ACC112 (cell line): Measurements from ENCODE around the gene PLCXD3.
A peak's percentile ranks its signal among the peaks of the same experiment; 100 is the strongest.
"Not testable (repeated sequence)": the region's sequence is repeated elsewhere in the genome, so short reads cannot be mapped to it uniquely, and the experiment has no call there.

Source experiments
- H2AFZ ChIP-seq: fragments of 200-600 bp; sonication (generic); one replicate; pipeline ENCODE4 v1.6.0; 2017; ENCODE audit warnings: antibody characterized with exemption, low read length; ENCODE audit not compliant: unreplicated experiment
- H3K27ac ChIP-seq: fragments of 200-600 bp; sonication (generic); 2 replicates; pipeline ENCODE4 v1.5.1; 2014; ENCODE audit warnings: low read depth, mild to moderate bottlenecking, antibody characterized with exemption, low read length, moderate library complexity
- H3K27me3 ChIP-seq: fragments of 200-600 bp; sonication (generic); 2 replicates; pipeline ENCODE4 v1.6.1; 2014; ENCODE audit warnings: mild to moderate bottlenecking, antibody characterized with exemption, low read length, moderate library complexity, mixed read lengths; ENCODE audit not compliant: insufficient read depth
- H3K36me3 ChIP-seq: fragments of 200-600 bp; sonication (generic); 2 replicates; pipeline ENCODE4 v1.6.1; 2016; ENCODE audit warnings: mild to moderate bottlenecking, antibody characterized with exemption, low read length, moderate library complexity, mixed read lengths; ENCODE audit not compliant: insufficient read depth
- H3K4me1 ChIP-seq: fragments of 200-600 bp; sonication (generic); one replicate; pipeline ENCODE4 v1.6.1; 2016; ENCODE audit warnings: low read length, mixed read lengths; ENCODE audit not compliant: insufficient read depth, unreplicated experiment, control insufficient read depth
- H3K4me3 ChIP-seq: fragments of 200-600 bp; sonication (generic); 2 replicates; pipeline ENCODE4 v1.5.1; 2014; ENCODE audit warnings: mild to moderate bottlenecking, low read depth, low read length
- H3K79me2 ChIP-seq: fragments of 200-600 bp; sonication (generic); one replicate; pipeline ENCODE4 v1.6.0; 2016; ENCODE audit warnings: low read length; ENCODE audit not compliant: control insufficient read depth, unreplicated experiment, insufficient read depth

PLCXD3 gene

DNA sequence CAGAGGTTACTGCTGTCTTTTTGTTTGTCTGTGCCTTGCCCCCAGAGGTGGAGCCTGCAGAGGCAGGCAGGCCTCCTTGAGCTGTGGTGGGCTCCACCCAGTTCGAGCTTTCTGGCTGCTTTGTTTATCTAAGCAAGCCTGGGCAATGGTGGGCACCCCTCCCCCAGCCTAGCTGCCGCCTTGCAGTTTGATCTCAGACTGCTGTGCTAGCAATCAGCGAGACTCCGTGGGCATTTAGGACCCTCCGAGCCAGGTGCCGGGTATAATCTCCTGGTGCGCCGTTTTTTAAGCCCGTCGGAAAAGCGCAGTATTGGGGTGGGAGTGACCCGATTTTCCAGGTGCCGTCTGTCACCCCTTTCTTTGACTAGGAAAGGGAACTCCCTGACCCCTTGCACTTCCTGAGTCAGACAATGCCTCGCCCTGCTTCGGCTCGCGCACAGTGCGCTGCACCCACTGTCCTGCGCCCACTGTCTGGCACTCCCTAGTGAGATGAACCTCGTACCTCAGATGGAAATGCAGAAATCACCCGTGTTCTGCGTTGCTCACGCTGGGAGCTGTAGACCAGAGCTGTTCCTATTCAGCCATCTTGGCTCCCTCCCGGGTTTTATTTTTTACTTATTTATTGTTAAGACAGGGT lies 16.8 kb downstream of the PLCXD3 start:
- H3K36me3 ChIP-seq, H3K79me2 ChIP-seq, H3K27ac ChIP-seq, H3K4me3 ChIP-seq, H3K4me1 ChIP-seq, H3K27me3 ChIP-seq, H2AFZ ChIP-seq: not testable (repeated sequence)

DNA sequence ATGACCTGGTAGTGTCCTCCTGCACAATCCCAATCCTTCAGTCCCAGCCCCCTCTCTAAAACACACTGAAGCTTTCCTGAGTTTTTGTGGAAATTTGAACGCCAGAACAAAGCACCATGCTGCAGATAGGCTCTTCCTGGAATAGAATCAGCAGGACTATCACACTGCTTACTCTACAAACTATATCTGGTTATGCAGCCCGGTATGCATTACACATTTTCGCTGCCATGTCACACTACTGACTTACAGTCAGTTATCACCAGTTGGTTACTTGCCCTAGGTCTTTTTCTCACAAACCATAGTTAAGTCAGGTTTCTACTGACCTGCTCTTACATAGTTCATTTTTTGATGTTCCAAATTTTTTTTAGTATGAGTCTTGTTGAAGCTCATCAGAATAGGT lies 24.9 kb downstream of the PLCXD3 start:
- H2AFZ ChIP-seq = no peak overlapping the region
- no peaks in the 10 kb centered on the region for H3K27me3 ChIP-seq
- no peaks in the 10 kb centered on the region for H3K79me2 ChIP-seq
- H3K36me3 ChIP-seq = no peaks in the 10 kb centered on the region
- H3K27ac ChIP-seq = no peak overlapping the region
- H3K4me1 ChIP-seq = no peaks in the 10 kb centered on the region
- no peak overlapping the region for H3K4me3 ChIP-seq

DNA sequence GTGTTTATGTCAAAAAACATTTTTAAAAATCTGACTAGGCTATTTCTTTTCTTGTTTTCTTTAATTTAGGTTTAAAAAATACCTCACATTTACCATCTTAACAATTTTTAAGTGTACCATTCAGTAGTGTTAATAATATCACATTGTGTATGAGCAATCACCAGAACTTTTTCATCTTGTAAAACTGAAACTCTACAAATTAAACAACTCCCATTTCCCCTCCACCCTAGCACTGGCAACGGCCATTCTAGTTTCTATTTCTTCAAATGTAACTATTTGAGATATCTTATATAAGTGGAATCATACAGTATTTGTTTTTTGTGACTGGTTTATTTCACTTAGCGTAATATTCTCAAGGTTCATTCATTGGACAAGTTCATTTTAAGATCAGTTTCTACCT lies 27.7 kb downstream of the PLCXD3 start:
- H3K79me2 ChIP-seq = no peaks in the 10 kb centered on the region
- no peaks in the 10 kb centered on the region for H3K36me3 ChIP-seq
- peak overlapping the region; percentile 28 for H2AFZ ChIP-seq
- H3K4me3 ChIP-seq = no peak overlapping the region
- H3K27me3 ChIP-seq = no peaks in the 10 kb centered on the region
- H3K4me1 ChIP-seq = no peaks in the 10 kb centered on the region
- H3K27ac ChIP-seq = no peak overlapping the region

DNA sequence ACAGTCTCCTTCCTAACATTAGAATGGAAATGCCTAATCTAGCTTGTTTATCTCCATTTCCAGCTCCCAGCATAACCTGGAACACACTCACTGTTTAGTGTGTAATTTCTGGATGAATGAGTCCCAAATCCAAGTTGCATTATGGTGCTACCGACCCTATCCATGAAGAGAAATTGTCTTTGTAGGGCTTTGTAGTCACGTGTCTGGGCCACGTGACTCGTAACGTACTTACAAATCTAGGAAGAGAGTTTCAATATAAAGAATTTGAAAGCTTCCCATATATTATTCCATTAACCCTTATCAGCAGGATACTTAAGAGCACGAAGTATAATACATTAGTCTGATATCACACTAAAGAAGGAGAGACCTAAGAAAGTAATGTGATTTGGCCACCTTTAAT lies 28.2 kb downstream of the PLCXD3 start:
- Histone ChIP-seq H3K79me2 (no peaks in the 10 kb centered on the region), H3K27me3 (no peaks in the 10 kb centered on the region), H3K36me3 (no peaks in the 10 kb centered on the region), H3K27ac (no peak overlapping the region), H2AFZ (no peak overlapping the region), H3K4me3 (no peak overlapping the region), H3K4me1 (no peaks in the 10 kb centered on the region)

DNA sequence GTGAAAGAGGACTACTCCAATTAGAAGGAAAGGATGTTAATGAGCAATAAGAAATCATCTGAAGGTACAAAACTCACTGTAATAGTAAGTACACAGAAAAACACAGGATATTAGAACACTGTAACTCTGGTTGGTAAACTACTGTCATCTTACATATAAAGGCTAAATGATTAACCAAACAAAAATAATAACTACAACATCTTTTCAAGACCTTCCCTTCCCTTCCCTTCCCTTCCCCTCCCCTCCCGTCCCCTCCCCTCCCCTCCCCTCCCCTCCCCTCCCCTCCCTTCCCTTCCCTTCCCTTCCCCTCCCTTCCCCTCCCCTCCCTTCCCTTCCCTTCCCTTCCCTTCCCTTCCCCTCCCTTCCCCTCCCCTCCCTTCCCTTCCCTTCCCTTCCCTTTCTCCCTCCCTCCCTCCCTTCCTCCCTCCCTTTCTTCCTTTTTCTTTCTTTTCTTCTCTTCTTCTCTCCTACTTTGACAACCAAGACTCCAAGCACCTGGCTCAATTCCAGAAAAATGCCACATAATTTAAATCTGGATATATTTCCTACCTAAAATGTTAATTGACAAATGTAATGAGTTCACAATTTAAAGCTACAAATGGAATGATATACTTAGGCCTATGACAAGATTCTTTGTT lies 38.7 kb downstream of the PLCXD3 start:
- not testable (repeated sequence) for H3K36me3 ChIP-seq, H3K27me3 ChIP-seq, H2AFZ ChIP-seq, H3K4me3 ChIP-seq, H3K79me2 ChIP-seq, H3K27ac ChIP-seq, H3K4me1 ChIP-seq

DNA sequence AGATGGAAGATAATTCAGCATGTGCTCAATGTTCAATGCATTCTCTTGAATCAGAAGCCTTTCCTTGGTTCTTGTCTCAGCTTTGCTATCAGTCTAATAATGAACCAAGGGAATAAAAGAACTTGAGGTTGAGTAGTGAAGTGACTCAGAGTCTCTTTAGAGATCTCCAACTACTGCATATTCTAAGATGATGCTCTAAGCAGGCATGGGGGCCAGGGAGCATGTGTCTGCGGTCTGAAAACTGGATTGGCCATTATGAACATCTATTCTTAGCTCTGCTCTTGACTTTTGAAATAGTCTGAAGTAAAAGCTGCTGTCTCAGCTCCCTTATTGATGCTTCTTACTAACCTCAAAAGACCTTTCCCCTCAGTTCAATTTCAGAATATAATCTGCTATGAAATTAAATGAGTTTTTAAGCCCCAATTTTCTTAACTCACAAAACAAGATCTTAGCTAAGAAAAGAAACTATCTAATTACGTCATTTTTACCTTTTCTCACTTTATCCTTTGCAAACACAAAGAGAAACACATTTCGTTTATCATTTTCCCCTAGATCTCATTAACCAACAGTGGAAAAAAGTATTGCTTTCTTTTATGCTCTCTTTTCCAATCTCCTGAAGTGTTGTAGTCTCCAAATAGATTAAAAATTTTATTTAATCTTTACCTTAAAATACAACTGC lies 44.8 kb downstream of the PLCXD3 start:
- no peak overlapping the region for H3K4me3 ChIP-seq
- H3K27me3 ChIP-seq = no peaks in the 10 kb centered on the region
- H3K27ac ChIP-seq = no peak overlapping the region
- no peaks in the 10 kb centered on the region for H3K36me3 ChIP-seq
- no peaks in the 10 kb centered on the region for H3K79me2 ChIP-seq
- no peak overlapping the region for H2AFZ ChIP-seq
- H3K4me1 ChIP-seq = no peaks in the 10 kb centered on the region

DNA sequence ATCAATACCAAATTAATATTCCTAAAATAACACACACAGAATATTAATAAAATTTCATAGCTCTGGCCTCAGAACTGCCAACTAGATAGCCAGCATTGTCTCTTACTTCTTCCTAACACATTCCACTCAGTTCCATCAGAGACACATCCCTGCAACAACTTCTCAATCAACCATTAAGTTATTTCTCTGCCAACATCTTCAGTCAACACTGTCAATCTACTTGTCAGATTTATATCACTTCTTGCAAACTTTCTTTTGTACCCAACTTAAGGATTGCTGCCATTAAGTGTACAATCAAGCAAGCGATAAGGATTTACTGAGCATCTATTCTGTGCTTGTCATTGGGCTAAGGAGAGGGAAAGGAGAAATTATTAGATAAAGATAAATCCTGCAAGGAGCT lies 50.8 kb downstream of the PLCXD3 start:
- Histone ChIP-seq H3K27me3 (no peaks in the 10 kb centered on the region), H3K4me1 (no peaks in the 10 kb centered on the region), H3K27ac (no peak overlapping the region), H3K36me3 (no peaks in the 10 kb centered on the region), H3K4me3 (no peak overlapping the region), H3K79me2 (no peaks in the 10 kb centered on the region), H2AFZ (no peak overlapping the region)

DNA sequence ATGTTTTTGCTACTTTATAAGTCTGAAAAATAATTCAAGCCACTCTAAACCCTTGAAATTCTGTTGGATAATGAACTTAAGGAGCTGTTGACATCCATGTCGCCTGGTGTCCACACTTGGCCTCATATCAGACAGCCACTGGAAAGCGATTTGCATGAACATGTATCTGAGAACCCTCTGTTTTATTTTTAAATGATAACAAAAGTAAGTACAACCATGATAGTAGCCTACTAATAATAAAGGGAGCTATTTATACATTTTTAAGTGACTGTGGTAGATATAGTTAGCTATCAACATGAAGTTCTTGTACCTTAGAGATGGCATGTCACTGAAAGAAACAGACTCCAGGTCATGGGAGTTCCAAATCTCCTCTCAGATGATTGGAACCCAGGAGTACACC lies 53.3 kb downstream of the PLCXD3 start:
- Histone ChIP-seq H3K36me3 (no peaks in the 10 kb centered on the region), H2AFZ (no peak overlapping the region), H3K27me3 (no peaks in the 10 kb centered on the region), H3K4me1 (no peaks in the 10 kb centered on the region), H3K79me2 (no peaks in the 10 kb centered on the region), H3K4me3 (no peak overlapping the region), H3K27ac (no peak overlapping the region)

DNA sequence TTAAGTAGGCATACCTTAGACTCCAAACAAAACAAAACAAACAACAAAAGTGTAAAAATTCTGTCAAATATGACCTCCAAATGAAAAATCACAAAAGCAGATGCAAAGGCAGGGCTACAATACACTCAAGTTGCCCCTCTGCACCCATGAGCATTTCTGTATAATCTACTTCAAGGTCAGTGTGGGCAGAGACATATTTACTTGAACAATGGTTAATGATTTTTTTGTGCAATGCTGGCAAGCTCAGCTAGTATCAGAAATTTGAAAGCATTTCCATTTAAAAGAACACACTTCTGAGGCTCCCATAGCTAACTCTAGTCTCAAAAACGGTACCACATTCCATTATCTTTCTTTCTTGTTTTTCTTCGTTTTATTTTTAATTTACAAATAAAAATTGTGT lies 57.9 kb downstream of the PLCXD3 start:
- H2AFZ ChIP-seq = no peak overlapping the region
- no peak overlapping the region for H3K27ac ChIP-seq
- H3K27me3 ChIP-seq = no peaks in the 10 kb centered on the region
- no peaks in the 10 kb centered on the region for H3K36me3 ChIP-seq
- H3K4me1 ChIP-seq = no peaks in the 10 kb centered on the region
- no peaks in the 10 kb centered on the region for H3K79me2 ChIP-seq
- no peak overlapping the region for H3K4me3 ChIP-seq

DNA sequence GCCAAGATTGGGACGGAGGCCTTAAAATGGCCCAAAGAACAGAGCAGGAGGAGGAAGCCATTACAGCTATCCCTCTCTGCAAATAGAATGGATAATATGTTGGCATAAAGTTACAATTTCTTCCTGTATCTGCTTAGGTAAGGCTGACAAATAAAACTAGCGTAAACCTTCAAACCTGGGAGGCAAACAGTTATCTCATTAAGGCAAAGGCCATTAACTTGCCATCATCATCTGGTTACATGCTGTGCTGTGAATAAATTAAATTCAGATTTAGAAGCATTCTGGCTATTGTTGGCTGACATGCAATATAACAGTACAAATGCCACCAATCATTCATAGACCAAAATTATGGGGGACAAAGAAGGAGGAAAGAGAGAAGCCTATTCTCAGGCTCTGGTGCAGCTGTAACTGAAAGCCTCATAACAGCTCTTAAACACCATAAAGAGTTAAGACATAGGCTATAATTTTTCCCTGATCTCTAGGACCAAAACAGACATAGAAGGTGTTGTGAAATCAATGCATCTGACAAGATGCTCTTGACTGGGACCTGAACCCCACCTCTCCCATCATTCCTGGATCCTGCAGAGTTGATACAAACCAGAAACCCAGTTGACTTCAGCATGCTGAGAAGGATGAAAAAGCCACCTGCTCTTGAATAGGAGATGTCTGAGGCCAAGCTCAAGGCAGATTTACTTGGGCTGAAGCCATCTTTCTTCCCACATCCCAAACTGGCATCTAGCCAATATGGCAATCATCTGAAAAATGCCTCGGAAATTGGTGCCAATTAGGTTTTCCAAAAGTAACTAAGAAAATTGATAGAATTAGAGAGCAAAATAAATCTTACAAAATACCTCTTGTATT lies 62.5 kb downstream of the PLCXD3 start:
- no peaks in the 10 kb centered on the region for H3K4me1 ChIP-seq
- no peak overlapping the region for H3K27ac ChIP-seq
- no peak overlapping the region for H2AFZ ChIP-seq
- H3K4me3 ChIP-seq = no peak overlapping the region
- H3K27me3 ChIP-seq = no peaks in the 10 kb centered on the region
- H3K36me3 ChIP-seq = no peaks in the 10 kb centered on the region
- no peaks in the 10 kb centered on the region for H3K79me2 ChIP-seq
